Sciatic nerve (tissue), 2 donors: ENCODE results near the gene WHAMM. TPM values are rescaled to one million over a fixed set of nuclear protein-coding genes. Genes with fewer than 3 reads are reported as not detected.
"Not testable (repeated sequence)": the region's sequence is repeated elsewhere in the genome, so short reads cannot be mapped to it uniquely, and the experiment has no call there.

Experiments used
- ATAC-seq: fragments of 200-7000 bp; cut with Tn5 transposase; one replicate; pipeline ENCODE4 v1.9.1; 2020; ENCODE audit warnings: mild to moderate bottlenecking, moderate library complexity
- DNase-seq: peaks from one replicate; pipeline ENCODE4 v3.0.0-alpha.2; 2020; ENCODE audit warnings: low spot score
- intact Hi-C: fragments of 100-400 bp; cut with DNase I; formaldehyde crosslinking; loops from one replicate; pipeline ENCODE4 v1.14.2; 2022
- total RNA-seq: library from RNA; stranded (reverse); fragmentation: NEBNext Ultra II Directional; extraction: Animal tissue kit (Norgen Biotek cat#: 25700); gene quantifications from one replicate; pipeline ENCODE4 v1.2.1, GENCODE V29; 2021
- donor health status: DM: no; HTN: no; CAD: no.
- donor health status: DM: no; HTN: no; CAD: no.

The WHAMM gene
- total RNA-seq = 14.2 TPM

- ATAC-seq (peak; percentile 100), DNase-seq (peak; percentile 99)
- intact Hi-C loops = no loop called here
Observed at GRCh38 chr15:82809308-82810060, at the start of gene WHAMM. WHAMM (plus strand) TSS chr15:82809628; CDS start chr15:82809727, 99 bp downstream.

GRCh38 chr15:82763361-82764116 is 45.9 kb upstream of the WHAMM start:
- DNase-seq (no peak), ATAC-seq (no peak)
- intact Hi-C loops = no loop called here

GRCh38 chr15:82764117-82764490 is 45.3 kb upstream of the WHAMM start:
- intact Hi-C loops = no loop called here
- ATAC-seq = no peak

GRCh38 chr15:82764740-82765139 is 44.7 kb upstream of the WHAMM start:
- intact Hi-C loops = no loop called here
- DNase-seq (no peak), ATAC-seq (no peak)

More at GRCh38 chr15:82764117-82764490, 45.3 kb upstream of the WHAMM start:
- DNase-seq = no peak

GRCh38 chr15:82766201-82766600 is 43.2 kb upstream of the WHAMM start:
- intact Hi-C loops, DNase-seq, ATAC-seq: not testable (repeated sequence)

GRCh38 chr15:82767163-82767829 is 42.1 kb upstream of the WHAMM start:
- ATAC-seq (no peak), DNase-seq (no peak)
- intact Hi-C loops = no loop called here

GRCh38 chr15:82768414-82769054 is 40.9 kb upstream of the WHAMM start:
- DNase-seq = no peak
- intact Hi-C loops = no loop called here
- no peak for ATAC-seq

GRCh38 chr15:82771789-82772607 is 37.4 kb upstream of the WHAMM start:
- intact Hi-C loops = no loop called here
- DNase-seq (no peak), ATAC-seq (no peak)

GRCh38 chr15:82774496-82774895 is 34.9 kb upstream of the WHAMM start:
- no peak for ATAC-seq
- intact Hi-C loops = no loop called here
- no peak for DNase-seq

GRCh38 chr15:82778755-82779154 is 30.7 kb upstream of the WHAMM start:
- DNase-seq (no peak), ATAC-seq (no peak)
- intact Hi-C loops = no loop called here

GRCh38 chr15:82781349-82781748 is 28.1 kb upstream of the WHAMM start:
- intact Hi-C loops = no loop called here
- ATAC-seq (no peak), DNase-seq (no peak)

- intact Hi-C loops = loop anchor here (5.0 kb wide), 1 partner anchor 519 kb away; no protein-coding TSS in a partner anchor
- no peak for DNase-seq
- no peak for ATAC-seq
Observed at GRCh38 chr15:82788496-82788895, 20.9 kb upstream of the WHAMM start.

GRCh38 chr15:82789491-82789890 is 19.9 kb upstream of the WHAMM start:
- intact Hi-C loops = loop anchor here (5.0 kb wide), 1 partner anchor 518 kb away; no protein-coding TSS in a partner anchor
- no peak for DNase-seq
- no peak for ATAC-seq

GRCh38 chr15:82790321-82790720 is 19.1 kb upstream of the WHAMM start:
- ATAC-seq (no peak), DNase-seq (no peak)
- intact Hi-C loops = no loop called here

- intact Hi-C loops = no loop called here
- ATAC-seq = no peak
- DNase-seq = no peak
Observed at GRCh38 chr15:82792068-82792467, 17.4 kb upstream of the WHAMM start.

- DNase-seq (no peak), ATAC-seq (no peak)
- intact Hi-C loops = no loop called here
Observed at GRCh38 chr15:82793737-82794136, 15.7 kb upstream of the WHAMM start.

GRCh38 chr15:82798104-82798503 is 11.3 kb upstream of the WHAMM start:
- no peak for DNase-seq
- intact Hi-C loops = no loop called here
- no peak for ATAC-seq

GRCh38 chr15:82798531-82799166 is 10.8 kb upstream of the WHAMM start:
- intact Hi-C loops = no loop called here
- ATAC-seq (no peak), DNase-seq (no peak)
